GM04504 (cell line): ENCODE data around the gene IGFBP3.

ENCODE experiments used
- DNase-seq: peaks from one replicate; pipeline ENCODE4 v3.0.0-alpha.2; 2012; ENCODE audit warnings: low read depth

IGFBP3 gene

DNA sequence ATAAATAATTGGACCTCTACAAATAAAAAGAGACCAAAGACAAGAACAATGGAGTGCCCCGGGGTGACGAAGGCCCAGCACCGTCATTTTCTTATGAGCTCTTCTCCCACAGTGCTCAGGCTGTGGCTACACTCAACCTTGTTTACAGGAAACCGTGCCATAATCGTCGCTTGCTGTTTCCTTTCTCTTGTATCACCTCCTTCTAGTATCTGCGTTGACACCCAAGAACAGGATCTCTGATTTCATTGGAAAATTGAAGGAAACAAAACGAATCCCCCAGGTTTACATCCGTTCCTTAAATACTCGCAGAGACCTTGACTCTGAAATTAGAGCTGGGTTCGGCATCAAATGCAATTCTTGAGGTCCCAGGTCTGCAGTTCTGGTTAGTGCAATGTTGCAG lies 1.7 kb upstream of the IGFBP3 start:
- DNase-seq, result no peak

DNA sequence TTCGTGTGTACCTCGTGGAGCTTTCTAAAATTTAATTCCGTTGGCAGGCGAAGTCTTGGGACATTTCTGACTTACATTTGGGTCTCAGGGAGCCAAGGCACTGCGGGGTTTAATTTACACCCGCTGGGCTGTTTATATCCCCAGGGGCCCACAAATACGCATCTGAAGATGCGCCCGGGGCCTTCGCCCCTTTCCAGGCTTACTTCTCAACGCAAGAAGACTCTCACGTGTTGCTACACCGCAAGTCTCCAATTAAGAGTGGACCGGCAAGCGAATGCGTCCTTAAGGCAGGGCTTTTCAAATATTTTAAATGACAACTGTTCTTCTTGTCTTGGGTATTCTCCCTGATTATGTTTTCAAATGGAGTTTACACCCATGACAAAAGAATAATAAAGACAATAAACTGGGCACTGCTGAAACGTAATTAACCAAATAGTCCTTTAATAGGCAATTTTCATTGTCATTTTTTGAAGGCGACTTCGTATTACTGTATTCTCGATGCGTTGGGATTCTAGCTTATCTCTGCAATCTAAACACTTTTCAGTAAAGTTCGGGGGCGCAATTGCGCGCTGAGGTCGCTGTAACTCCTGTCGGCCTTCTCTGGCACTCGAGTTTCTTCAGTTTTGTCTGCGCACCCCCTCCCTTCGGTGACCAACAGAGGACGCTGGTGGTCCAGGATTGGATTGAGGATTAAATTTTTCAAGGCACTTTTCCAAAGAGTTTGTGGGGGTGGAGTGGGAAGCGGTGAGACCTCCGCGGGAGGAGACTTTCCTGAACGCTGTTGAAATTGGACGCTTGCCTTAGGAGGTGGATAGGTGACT lies 837 bp upstream of the IGFBP3 start:
- DNase-seq, result no peak

- no peak for DNase-seq
Measured at GRCh38 chr7:45921381-45921698, 268 bp upstream of the IGFBP3 start.

- DNase-seq, result no peak
Measured at GRCh38 chr7:45919993-45920459, 1.0 kb downstream of the IGFBP3 start.

- DNase-seq, result no peak
Measured at GRCh38 chr7:45919231-45919784, 1.8 kb downstream of the IGFBP3 start.

GRCh38 chr7:45918556-45918955 lies 2.5 kb downstream of the IGFBP3 start:
- no peak for DNase-seq

- no peak for DNase-seq
Measured at GRCh38 chr7:45917658-45918057, 3.4 kb downstream of the IGFBP3 start.

- DNase-seq, result no peak
Measured at GRCh38 chr7:45917064-45917463, 4.0 kb downstream of the IGFBP3 start.

DNA sequence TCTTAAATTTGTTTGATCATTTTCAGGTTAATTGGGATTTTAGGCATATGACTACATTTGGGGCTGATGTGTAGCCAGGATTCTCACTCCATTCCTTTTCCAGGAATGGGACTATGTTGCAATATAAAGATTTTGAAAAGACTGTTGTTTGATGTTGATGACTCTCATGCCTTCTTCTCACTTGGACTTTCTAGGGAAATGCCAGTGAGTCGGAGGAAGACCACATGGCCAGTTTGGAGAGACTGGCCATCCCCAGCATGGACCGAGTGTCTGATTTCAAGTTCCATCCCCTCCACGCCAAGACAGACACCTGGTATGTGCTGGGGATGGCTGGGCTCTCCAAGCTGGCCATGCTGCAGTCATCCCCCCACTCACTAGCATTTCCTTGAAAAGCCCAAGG lies 5.5 kb downstream of the IGFBP3 start:
- no peak for DNase-seq

DNA sequence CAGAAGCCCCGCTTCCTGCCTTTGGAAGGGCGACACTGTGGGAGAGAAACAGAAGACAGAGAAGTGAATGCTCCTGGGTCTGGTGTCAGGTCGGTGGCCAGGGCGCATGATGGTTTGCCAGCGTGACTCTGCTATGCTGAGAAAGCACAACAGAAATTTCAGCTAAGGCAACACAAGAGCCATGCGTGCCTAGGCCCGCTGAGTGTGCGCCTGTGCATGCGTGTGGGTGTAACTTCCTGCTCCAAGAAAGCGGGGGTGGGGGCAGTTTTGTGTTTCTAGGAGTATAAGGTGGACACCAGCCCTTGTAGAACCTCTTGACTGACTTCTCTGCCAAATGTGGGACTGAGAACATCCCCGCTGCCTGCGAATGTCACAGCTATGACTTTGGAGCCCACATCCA lies 6.2 kb downstream of the IGFBP3 start:
- DNase-seq, result no peak

- DNase-seq, result no peak
Measured at GRCh38 chr7:45912972-45913371, 8.1 kb downstream of the IGFBP3 start.

GRCh38 chr7:45911311-45911710 lies 9.8 kb downstream of the IGFBP3 start:
- DNase-seq, result peak; percentile 60

GRCh38 chr7:45910855-45911254 lies 10.2 kb downstream of the IGFBP3 start:
- peak; percentile 59 for DNase-seq

DNA sequence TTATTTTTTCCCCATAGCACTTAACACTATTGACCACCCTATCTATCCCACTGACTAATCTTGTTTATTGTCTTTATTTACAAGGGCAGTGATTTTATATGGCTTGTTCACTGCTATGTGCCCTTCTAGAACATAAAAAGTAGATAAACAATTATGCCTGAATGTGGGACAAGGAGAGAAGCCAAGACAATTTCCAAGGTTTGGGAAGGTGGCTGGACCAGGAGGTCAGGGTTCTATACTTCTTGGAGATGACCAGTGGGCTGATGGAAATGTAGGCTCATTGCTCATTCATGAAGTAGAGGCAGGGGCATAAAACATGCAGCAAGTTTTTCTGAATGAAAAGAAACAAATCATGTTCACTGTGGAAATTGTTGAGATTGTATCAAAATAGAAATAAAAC lies 11.5 kb downstream of the IGFBP3 start:
- no peak for DNase-seq

DNA sequence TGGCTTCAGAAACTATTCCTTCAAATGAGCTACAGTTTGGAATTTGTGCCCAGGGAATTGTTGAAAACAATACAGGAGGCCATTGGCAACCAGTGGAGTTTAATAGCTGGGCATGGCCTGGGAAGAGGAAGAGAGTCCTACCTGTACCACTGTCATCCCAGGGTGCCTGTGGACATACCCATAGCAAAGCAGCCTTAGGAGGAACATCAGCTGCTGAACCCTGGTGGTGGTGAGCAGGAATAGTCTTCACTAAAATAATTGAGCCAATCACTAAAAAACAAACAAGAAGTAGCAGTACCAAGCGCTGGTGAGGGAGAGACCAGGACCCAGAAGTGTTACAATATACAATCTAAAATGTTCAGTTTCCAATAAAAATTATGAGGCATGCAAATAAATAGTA lies 18.3 kb downstream of the IGFBP3 start:
- DNase-seq, result no peak

DNA sequence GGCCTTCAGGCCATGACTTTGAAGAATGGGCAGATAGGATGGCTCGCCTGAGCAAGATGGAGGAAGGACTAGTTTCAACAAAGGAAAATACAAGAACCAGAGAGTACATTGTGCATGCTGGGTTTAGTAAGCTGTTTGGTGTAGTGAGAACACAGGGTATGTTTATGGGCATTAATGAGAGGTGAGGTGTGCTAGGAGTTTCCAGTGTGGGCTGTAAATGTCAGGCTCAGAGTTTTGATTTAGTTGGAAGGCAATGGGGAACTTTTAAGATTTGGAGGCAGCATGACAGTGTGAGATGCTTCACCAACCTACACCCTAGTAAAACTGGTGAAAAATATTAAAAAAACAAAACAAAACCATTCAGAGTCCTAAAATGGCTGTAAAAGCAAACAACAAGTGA lies 19.5 kb downstream of the IGFBP3 start:
- no peak for DNase-seq

- DNase-seq, result no peak
Measured at GRCh38 chr7:45898222-45898621, 22.9 kb downstream of the IGFBP3 start.

DNA sequence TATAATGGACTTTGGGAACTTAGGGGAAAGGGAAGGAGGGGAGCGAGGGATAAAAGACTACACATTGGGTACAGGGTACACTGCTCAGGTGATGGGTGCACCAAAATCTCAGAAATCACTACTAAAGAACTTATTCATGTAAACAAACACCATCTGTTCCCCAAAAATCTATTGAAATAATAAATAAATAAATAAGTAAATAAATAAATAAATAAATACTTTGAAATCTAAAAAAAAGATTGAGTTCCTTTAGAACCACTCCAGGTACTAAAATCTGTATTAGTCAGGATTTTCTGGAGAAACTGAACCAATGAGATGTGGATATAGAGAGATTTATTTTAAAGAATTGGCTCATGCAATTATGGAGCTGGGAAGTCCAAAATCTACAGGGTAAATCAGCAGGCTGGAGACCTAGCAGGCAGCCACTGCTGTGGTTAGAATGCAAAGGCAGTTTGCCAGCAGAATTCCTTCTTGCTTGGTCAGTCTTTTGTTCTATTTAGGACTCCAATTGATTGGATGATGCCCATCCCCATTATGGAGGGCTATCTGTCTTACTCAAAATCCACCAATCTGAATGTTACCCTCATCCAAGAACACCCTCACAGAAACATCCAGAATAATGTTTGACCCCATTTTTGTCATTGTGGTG lies 23.9 kb downstream of the IGFBP3 start:
- DNase-seq, result no peak

- DNase-seq, result no peak
Measured at GRCh38 chr7:45894665-45895062, 26.4 kb downstream of the IGFBP3 start.

- no peak for DNase-seq
Measured at GRCh38 chr7:45893996-45894664, 26.9 kb downstream of the IGFBP3 start.

DNA sequence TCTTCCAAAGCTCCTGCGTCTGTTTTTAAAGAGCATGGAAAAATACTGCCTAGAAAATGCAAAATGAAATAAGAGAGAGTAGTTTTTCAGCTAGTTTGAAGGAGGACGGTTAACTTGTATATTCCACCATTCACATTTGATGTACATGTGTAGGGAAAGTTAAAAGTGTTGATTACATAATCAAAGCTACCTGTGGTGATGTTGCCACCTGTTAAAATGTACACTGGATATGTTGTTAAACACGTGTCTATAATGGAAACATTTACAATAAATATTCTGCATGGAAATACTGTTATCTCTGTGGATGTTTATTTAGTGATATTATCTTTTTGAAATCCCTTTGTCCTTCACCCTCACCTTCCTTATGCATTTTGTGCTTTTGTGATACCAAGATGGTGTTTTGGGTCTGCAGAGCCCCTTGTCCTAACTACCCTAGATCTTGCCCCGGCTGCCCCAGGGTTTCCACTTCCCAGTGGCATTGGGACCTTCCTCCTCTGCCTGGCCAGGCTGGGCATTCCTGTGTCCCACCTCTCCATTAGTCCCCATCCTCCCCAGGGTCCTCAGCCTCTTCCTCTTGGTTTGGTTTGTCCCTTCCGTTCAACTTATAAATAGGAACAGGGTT lies 27.6 kb downstream of the IGFBP3 start:
- DNase-seq, result no peak

- DNase-seq, result no peak
Measured at GRCh38 chr7:45892407-45893035, 28.6 kb downstream of the IGFBP3 start.
